HG02642 (cell line): Measurements from ENCODE around the gene BSPRY.
"Not testable (repeated sequence)": the region's sequence is repeated elsewhere in the genome, so short reads cannot be mapped to it uniquely, and the experiment has no call there.

Source experiments
- ATAC-seq: cut with Tn5 transposase; IDR thresholded peaks from one replicate; pipeline ENCODE4 v1.9.1; 2021; ENCODE audit warnings: mild to moderate bottlenecking; ENCODE audit not compliant: unreplicated experiment, poor library complexity

Gene BSPRY

DNA sequence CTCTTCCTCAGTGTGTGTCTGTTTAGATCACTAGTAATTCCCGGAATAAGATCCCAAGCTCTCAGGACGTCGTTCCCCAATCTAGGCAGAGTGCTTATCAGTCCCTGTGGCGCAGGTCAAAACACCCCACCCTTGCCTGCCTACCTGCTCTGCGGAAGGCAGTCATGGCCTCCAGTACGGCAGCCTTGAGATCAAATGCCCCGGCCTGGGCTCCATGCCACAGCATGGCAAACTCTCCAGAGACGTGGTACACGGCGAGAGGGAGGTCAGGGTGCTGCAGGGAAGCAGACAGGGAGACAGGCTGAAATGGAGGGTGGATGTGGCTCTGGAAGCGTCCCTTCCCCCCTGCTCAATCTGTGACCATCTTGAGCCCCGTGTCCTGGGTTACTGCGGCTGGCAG lies 39.5 kb downstream of the BSPRY start:
- ATAC-seq = no peak

DNA sequence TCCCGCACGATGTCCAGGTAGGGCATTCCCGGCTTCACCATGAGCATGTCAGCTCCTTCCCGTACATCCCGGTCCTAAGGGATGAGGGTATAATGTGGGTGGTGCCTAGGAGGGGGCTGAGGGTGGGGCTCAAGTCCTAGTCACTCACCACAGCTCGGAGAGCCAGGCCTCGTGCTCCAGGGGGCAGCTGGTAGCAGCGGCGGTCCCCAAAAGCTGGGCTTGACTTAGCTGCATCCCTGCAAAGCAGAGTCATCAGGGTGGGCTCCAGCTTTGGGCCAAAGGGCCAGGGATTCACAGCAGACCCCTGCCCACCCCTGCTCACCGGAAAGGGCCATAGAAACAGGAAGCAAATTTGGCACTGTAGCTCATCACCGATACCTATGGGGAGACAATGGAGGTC lies 40.1 kb downstream of the BSPRY start:
- ATAC-seq = no peak

DNA sequence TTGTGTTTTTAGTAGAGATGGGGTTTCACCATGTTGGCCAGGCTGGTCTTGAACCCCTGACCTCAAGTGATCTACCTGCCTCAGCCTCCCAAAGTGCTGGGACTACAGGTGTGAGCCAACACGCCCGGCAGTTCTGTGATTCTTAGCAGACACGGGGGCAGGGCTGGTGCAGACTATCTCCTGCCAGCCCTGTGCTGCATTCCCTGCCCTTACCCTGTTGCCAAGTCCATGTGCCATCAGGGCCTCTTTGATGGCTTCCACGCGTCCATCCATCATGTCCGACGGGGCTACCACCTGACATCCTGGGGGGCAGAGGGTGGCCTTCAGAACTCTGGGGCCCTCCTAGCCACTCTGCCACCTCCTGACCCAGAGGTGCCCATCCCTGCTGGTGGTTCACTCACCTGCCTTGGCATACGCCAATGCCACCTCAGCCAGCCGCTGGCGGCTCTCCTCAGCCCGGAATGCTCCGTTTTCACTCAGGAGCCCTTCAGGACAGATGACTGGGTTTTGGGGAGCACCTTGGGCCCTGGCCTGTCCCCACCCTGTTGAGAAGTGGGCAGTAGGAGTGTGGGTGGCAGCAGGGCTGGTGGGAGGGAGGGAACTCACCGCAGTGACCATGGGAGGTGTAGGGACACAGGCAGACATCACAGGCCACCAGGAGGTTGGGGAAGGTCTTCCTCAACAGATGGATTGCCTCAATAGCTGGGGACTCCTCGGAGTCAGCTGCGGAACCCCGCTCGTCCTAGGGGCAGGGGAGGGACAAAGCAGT lies 41.0 kb downstream of the BSPRY start:
- ATAC-seq = no peak

DNA sequence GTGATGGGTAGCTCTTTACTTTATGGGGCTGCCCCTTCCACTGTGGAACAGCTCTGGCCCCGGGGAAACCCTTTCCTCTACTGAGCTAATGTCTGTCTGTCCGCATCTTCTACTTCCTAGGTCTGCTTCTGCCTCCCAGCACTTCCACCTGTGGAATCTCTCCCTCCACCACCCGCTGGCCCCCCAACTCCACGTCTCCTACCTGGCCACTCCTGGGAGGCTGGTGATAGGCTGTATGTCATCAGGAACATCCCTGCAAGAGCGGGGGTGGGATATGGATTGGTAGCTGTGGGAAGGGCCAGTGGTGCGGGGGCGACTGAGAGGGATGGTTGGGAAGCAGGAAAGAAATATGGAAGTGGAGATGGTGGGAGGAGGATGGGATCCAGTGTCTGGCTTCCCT lies 42.6 kb downstream of the BSPRY start:
- no peak for ATAC-seq

GRCh38 chr9:113393281-113393680 lies 43.9 kb downstream of the BSPRY start:
- ATAC-seq = no peak

- ATAC-seq = no peak
Measured at GRCh38 chr9:113395000-113395861, 45.9 kb downstream of the BSPRY start.

DNA sequence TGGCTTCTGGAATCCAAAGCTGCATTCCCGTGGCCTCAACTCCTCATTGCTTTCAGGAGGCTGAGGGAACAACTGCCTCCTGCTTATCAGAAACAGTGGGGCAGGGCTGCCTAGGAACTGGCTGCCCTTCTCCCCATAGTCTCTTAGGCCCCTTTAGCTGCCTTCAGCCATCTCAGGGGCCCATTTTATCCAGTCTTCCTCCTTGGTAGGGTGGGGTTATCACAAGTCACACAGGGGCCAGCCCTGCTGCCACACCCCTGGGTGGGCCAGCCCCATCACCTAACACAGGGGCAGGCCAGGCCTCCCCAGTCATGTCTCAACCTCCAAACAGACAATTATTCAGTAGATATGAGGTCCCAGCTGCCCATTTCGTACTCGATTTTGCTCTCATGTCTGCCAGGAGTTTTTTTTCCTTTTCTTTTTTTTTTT lies 47.9 kb downstream of the BSPRY start:
- ATAC-seq = no peak

- no peak for ATAC-seq
Measured at GRCh38 chr9:113398796-113399195, 49.5 kb downstream of the BSPRY start.

GRCh38 chr9:113399646-113400200 lies 50.4 kb downstream of the BSPRY start:
- no peak for ATAC-seq

- ATAC-seq = peak; percentile 99
Measured at GRCh38 chr9:113401027-113401792, 51.9 kb downstream of the BSPRY start, which contains the start of gene ALAD. TSS of gene ALAD (minus strand) at chr9:113401284. CDS start at chr9:113393559, 7,725 bp downstream.

DNA sequence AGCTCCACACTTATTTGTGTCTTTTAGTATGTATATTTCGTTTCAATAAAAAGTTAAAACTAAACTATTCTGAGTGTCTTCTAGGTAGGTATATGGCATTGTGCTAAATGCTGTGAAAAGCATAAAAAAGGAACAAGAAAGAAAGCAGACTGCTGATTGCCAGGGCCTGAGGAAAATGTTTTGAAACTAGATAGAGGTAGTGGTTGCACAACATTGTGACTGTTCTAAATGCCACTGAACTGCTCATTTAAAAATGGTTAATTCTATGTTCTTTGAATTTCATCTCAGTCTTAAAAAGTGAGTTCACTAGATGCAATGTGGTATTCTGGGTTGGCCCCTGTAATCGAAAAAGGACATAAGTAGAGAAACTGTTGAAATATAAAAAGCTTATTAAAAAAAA lies 54.3 kb downstream of the BSPRY start:
- no peak for ATAC-seq

- ATAC-seq = not testable (repeated sequence)
Measured at GRCh38 chr9:113406353-113406752, 57.0 kb downstream of the BSPRY start.

- ATAC-seq = not testable (repeated sequence)
Measured at GRCh38 chr9:113406873-113407511, 57.7 kb downstream of the BSPRY start.

- no peak for ATAC-seq
Measured at GRCh38 chr9:113409481-113409880, 60.1 kb downstream of the BSPRY start.

DNA sequence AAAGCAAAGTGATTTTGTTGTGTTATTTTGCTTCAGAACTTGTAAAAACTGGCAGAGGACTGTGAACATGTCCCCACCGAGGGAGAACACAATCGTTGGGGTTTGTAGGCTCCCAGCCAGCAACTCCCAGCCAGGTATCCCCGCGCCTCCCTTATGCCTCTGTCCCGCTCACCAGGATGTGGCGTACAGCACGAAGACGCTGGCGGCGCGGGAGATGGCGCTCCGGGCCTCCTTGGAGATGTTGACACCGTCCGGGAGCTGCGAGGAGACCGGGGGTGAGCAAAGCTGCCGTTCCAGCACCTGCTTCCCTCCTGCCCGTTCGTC lies 60.5 kb downstream of the BSPRY start:
- peak; percentile 4 for ATAC-seq

DNA sequence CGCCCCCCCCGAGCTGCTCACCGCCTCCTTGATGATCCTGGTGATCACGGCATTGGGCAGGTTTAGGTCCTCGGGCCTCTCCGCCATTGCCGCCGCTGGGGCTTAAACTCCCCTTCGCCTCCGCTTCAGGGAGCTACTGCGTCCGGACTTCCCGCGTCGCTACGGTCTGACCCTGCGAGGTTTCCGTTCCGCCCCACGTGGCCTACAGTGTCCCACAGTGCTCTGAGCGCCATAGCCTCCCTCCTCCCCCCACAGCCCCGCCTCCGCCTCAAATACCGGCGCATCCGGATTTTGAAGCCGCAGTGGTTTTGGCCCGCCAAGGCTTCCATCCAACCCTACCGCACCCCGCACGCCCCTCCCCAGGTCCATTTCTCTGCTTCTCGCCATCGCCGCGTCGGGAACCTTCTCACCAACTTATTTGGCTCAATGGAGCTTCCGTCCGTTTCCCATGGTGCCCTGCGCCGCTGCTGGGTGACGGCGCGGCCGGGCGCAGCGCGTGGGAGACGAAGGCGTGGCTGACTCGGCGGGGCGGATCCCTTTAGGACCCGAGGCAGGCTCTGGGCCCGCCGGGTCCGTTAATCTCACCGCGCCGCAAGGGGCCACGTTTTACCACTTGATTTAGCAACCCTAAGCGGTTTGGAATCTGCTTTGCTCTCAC lies 61.0 kb downstream of the BSPRY start, which contains the start of the genes C9orf43 and POLE3:
C9orf43 (plus strand) TSS at position 541 of the 658 bp plus-strand sequence. CDS start 2,747 bp downstream, outside the sequence.
POLE3 (minus strand) TSS at position 469 of the 658 bp plus-strand sequence; CDS start at position 87, 382 bp downstream.
- peak; percentile 94 for ATAC-seq

- peak; percentile 90 for ATAC-seq
Measured at GRCh38 chr9:113416149-113416721, 66.9 kb downstream of the BSPRY start.

DNA sequence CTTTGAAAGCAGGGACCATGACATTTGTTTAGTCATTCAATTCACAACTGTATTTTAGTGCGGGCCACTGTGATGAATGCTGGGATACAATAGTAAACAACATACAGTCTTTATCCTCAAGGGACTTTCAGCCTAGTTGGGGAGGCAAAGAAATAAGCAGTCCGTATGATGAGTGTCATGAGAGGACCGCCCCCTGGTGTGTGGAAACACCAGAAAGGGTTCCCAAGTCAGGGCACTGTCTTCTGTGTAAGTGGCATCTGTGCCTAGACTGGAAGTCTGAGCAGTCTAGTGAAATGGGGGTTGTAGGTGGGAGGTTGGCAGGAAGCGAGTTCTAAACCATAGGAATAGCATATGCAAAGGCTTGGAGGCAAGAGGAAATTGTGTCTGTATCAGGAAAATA lies 68.0 kb downstream of the BSPRY start:
- no peak for ATAC-seq
